ENCODE results near the gene PROK2. TPM values are rescaled to one million over a fixed set of nuclear protein-coding genes. Genes with fewer than 3 reads are reported as not detected.

PROK2 gene
- total RNA-seq, 1 experiment from 2014 or later: not detected

DNA sequence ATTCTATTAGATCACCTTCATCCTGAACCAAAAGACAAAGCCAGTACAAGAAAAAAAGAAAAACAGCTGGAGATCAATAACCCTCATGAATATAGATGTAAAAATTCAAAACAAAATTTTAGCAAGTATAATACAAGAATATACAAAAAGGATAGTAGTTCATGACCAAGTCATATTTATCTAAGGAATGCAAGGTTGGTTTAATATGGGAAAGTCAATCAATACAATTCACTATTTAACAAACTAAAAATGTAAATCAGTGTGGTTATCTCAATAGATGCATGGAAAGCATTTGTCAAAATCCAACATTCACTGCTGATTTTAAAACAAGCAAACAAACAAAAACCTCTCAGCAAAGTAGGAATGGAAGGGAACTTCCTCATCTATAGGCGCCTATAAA, 42.3 kb downstream of the PROK2 start:
- no peak for DNase-seq (ENCODE audit: low spot score)

- DNase-seq (ENCODE audit: low spot score): no peak
Measured at GRCh38 chr3:71734881-71735280, 50.1 kb downstream of the PROK2 start.

DNA sequence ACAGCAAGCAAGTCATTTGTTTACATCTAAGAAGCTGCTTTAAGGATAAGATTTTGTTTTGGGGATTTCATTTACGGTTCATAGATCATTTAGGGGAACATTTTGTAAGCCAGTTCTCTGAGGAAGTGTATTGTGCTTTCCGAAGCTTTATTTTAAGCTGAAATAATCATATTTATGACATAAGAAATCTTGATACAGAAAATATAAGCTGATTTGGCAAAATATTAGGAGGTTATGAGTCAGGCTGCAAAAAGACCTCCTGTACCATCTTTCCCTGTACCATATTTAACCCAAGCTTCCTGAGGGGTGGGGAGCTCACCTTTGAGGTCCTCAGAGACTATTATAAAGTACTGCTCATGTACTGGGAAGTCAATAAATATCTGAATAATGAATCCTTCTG, 51.6 kb downstream of the PROK2 start:
- DNase-seq (ENCODE audit: low spot score): no peak

- DNase-seq (ENCODE audit: low spot score): no peak
Measured at GRCh38 chr3:71732637-71733036, 52.3 kb downstream of the PROK2 start.

DNA sequence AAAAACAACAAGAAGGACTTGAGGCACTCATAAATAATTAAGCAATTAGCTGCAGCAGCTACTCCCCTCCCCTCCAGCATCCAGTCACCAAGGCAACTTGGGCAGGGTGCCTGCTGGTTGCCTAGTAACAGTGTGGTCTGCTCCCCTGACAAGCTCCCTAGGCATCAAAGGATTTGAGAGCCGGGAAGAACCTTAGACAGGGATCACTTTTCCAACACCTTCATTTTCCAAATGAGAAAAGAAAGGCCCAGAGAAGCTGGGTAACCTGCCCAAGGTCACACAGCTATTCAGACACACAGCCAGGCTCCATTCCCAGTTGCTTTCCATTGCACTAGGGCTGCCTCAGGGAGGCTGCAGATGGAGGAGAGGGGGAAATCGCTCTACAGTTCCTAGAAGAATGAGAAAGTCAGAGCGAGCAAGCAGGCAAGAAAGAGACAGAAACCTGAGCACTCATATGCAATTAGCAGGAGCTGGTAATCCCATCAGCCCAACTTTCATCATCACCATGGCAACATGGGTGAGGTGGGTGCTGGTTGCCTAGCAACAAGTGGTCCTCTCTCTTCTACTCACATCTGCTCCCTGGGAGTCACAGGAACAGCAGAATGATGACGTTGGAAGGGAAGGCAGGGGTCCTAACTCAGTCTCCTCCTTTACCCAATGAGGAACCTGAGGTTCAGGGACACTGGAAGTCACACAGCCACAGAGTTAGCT, 56.2 kb downstream of the PROK2 start:
- DNase-seq (ENCODE audit: low spot score): no peak

GRCh38 chr3:71726146-71726545, 58.8 kb downstream of the PROK2 start:
- DNase-seq (ENCODE audit: low spot score): no peak

- DNase-seq (ENCODE audit: low spot score): no peak
Measured at GRCh38 chr3:71725271-71725991, 59.5 kb downstream of the PROK2 start, which contains the start of gene EIF4E3. Gene EIF4E3 (minus strand): TSS chr3:71725402. CDS start chr3:71725367, 35 bp downstream.

GRCh38 chr3:71724584-71725270, 60.2 kb downstream of the PROK2 start:
- DNase-seq (ENCODE audit: low spot score): no peak

DNA sequence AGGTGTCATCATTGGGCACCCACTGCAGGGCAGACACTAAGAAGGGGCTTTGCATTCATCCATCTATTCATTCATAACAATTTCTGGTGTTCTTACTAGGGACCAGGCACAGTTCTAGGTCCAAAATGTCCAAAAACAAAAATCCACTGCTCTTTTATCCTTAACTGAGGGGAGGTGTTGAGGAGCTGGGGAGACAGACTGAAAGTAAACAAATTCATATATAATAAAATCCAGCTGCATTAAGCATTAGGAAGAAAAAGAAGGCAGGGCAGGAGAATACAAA, 60.8 kb downstream of the PROK2 start:
- DNase-seq (ENCODE audit: low spot score): no peak

GRCh38 chr3:71723452-71724170, 61.3 kb downstream of the PROK2 start:
- DNase-seq (ENCODE audit: low spot score): no peak

DNA sequence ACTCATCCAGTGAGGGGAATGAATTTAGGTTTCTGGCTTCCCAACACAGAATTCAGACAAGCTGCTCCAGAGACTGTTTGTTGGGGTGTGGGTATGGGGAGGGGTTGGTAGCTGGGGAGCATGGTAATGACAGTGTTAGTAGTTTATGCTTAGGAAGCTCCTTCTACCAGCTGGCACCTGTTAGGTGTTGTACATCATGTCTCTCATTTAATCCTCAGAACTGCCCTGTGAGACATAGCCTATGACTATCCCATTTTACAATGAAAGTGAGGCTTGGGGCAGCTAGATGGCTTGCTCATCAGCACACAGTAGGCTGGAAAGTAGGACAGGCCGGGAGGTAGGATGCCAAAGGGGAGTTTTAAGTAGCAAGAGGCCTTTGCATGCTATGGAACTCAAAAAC, 62.3 kb downstream of the PROK2 start:
- DNase-seq (ENCODE audit: low spot score): no peak

Small RNA genes lying within 50 kb of the gene (small RNA-seq; reads per million reads assigned to genes)
- gene RN7SL271P: not detected

Other genes starting within 250 kb of the PROK2 start
- gene FOXP1, start 201.4 kb downstream of the PROK2 start, total RNA-seq (2014; rRNA removed; shearing (Covaris generic)): 27.6 and 31.0 TPM in 2 replicates
- 0.21 and 0.28 TPM in 2 replicates for gene EIF4E3, start 59.7 kb downstream of the PROK2 start, total RNA-seq (2014; rRNA removed; shearing (Covaris generic))
- not detected in 2 replicates for gene GPR27, start 31.3 kb downstream of the PROK2 start, total RNA-seq (2014; rRNA removed; shearing (Covaris generic))